Putamen (tissue), 1 donor: ENCODE measurements around the gene HELZ2.

Experiments
- DNase-seq: peaks from one replicate; pipeline ENCODE4 v3.0.0-alpha.2; 2016; ENCODE audit warnings: low spot score

Gene HELZ2

DNA sequence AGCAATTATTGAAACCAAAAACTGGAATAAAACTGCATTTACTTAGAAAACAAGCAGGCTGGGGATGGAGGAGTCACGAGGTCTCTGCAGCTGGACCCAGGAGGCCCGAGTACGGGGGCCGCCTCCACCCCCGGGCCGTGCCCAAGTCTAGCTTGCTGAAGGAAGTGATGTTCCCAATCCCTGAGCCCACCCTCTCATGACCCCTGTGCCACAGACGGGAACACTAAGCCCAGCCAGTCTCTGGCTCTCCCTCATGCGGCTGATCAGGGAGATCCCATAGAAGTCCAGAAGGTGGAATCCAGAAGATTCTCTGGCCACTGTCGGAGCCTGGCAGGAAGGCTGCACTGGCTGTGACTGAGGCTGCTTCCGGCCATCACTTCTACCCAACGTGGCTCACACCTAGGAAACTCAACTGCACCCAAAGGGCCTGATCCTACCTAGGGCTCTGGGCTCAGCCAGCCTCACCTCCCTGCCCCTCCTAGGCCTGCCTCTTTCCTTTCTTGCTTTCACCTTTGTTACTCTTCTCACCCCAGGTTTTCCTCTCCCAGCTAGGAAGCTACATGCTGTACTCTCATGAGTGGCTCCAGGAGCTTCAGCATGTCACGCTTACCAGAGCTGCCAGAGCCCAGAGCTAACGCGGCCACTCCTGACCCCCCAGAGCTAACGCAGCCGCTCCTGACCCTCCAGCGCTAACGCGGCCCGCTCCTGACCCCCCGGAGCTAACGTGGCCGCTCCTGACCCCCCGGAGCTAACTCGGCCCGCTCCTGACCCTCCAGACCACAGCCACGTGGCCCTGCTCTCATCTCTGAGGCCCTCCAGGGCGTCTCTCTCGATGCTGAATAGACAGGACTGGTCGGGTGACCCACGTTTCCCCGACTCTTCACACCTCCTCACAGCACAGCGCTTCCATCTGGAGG, 24.7 kb upstream of the HELZ2 start:
- DNase-seq, result no peak

GRCh38 chr20:63597651-63598478, 23.8 kb upstream of the HELZ2 start:
- no peak for DNase-seq

GRCh38 chr20:63596423-63596822, 22.4 kb upstream of the HELZ2 start:
- DNase-seq, result no peak

GRCh38 chr20:63595416-63596127, 21.5 kb upstream of the HELZ2 start:
- DNase-seq, result no peak

GRCh38 chr20:63594043-63594561, 20.1 kb upstream of the HELZ2 start:
- DNase-seq, result no peak

DNA sequence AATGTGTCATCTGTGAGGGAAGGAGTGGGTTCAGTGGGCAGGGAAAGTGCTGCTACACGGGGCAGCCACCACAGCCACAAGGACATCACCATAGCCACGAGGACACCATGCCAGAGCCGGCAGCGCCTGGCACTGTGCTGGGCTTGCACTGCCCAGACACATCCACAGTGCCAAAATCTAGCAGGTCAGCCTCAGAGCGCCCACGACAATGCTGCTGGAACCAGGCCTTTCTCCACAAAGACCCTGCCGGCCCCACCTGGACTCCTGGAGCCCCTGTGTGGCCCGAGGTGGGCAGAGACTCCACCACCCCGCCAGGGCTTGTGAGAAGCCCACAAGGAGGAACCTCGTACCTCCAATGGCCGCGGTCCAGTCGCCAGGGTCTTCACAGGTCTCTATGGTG, 18.6 kb upstream of the HELZ2 start:
- DNase-seq, result no peak

DNA sequence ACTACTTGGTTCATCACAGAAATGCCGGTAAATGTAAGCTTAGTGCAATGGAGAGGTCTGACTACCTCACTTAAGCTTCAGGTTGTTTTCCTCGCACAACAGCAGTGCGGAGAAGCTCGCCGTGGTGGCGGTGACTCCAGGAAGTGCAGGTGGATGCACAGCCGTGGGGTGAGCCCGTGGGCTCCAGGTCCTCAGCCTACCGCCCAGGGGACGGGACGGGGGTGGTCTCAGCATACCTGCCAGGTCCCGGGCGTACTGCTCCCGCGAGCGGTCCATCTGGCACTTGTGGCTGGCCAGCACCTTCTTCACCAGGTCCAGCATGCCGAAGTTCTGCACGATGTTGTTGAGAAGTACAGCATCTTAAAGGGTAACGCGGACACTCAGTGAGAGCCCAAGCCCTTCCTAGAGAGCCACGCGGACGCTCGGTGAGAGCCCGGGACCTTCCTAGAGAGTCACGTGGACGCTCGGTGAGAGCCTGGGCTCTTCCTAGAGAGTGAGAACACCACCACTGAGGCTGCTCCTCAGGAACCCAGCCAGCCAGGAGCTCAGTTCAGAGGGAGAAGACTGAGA, 17.8 kb upstream of the HELZ2 start:
- no peak for DNase-seq

DNA sequence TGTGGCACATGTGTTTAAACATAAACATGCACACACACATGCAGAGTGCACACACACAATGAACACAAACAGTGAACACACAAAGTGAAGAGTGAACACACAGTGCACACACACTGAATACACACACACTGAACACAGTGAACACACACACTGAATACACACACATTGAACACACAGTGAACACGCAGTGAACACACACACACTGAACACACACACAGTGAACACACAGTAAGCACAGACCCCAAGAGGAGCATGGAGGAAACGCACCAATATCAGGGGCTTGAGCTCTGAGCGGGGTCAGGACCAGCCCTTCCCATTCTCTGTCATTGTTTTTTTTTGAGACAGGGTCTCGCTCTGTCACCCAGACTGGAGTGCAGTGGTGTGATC, 17.1 kb upstream of the HELZ2 start:
- no peak for DNase-seq

- no peak for DNase-seq
Measured at GRCh38 chr20:63590218-63591146, 16.4 kb upstream of the HELZ2 start.

GRCh38 chr20:63589261-63590217, 15.5 kb upstream of the HELZ2 start:
- DNase-seq, result no peak

DNA sequence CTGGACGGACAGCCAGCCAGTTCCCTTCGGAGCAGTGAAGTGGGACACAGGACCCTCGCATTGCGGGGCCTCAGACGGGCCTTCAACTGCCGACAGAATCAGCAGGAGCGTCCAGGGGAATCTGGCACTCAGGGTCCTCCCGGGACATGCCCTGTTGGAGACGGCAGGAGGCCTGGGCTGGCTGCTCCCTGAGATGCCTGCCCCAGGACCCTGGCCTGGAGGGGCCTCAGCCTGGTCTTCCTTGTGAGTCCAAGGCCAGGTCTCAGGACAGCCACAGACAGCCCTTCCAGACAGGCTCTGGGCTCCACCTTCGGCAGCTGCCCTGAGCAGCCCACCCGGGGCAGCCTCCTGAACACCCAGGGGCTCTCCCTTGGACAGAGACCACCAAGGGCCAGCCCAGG, 14.6 kb upstream of the HELZ2 start:
- DNase-seq, result no peak

GRCh38 chr20:63587776-63588591, 13.9 kb upstream of the HELZ2 start:
- DNase-seq, result no peak

DNA sequence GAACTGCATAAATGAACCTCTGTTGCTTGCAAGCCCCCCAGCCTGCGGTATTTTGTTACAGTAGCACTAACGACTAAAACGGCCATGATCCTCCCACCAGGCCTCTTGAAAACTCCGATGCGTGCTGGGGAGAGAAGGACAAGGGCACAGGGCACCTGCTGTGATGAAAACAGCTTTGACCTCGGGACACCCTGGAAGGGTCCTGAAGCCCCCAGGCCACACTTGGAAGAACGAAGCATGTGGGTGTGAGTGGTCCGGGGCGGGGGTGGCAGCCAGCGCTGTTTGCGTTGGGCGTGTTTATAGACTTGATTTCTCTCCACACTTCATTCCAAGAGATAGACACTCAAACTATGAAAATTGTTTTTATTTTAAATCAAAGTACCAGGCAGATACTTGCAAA, 13.2 kb upstream of the HELZ2 start:
- DNase-seq, result no peak

- DNase-seq, result no peak
Measured at GRCh38 chr20:63586797-63587196, 12.8 kb upstream of the HELZ2 start.

DNA sequence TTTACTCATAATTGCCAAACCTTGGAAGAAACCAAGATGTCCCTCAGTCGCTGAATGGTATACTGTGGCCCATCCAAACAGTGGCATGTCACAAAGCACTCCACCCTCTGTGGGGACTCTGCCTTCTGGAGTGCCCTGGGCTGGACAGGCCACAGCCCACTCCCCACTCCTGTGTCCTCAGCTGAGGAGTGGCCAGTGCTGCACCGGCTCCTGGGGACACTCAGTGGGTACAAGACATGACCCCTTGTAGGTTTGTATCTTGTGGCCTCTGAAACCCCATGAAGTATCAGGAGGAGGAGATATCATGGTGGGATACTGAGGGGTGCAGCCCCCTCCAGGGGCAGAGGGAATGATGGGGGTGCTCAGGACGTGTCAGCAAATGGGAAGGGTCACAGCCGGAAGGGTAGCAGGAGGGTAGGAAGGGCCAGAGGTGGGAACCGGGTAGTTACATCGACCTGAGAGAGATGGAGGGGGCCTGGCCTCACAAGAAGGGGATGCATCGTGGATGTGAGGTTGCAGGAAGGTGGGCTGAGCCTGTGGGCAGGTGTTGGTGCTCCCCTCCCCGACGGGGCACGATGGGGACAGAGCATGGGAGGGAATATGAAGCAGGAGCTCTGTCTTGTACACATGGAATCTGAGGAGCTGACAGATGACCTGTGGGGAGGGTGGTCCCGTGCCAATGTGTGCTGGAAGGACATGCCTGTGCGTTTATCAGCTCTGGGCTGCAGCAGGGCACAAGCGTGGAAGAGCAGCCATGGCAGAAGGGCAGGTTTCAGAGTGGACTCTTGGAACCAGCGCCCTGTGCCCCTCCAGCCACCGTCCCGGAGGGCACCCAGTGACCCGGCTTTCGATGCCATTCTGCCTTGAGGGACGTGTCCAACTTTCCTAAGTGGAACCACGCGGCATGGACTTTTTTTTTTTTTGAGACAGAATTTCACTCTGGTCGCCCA, 11.9 kb upstream of the HELZ2 start:
- no peak for DNase-seq

DNA sequence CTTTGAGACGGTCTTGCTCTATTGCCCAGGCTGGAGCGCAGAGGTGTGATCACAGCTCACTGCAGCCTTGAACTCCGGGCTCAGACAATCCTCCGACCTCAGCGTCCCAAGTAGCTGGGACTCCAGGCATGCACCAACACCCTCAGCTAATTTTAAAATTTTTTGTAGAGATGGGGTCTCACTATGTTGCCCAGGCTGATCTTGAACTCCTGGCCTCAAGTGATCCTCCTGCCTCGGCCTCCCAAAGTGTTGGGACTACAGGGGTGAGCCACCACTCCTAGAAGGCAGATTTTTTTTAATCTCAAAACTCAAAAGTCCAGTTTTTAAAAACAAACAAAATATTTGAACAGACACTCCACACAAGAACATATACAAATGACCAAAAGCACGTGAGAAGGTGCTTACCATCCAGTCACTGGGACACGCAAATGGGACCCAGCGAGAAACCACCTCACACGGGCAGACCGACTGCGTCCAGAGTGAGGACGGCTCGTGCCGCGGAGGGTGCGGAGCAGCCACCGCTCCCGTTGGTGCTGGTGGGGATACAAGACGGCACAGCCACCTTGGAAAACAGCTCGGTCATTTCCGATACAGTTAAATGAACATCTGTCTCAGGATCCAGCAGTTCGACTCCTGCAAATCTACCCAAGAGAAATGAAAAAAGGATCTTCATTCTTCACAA, 8.5 kb upstream of the HELZ2 start:
- no peak for DNase-seq
